SK-N-SH (cell line): Measurements from ENCODE around the gene ZNF354C.

Experiments used
- CTCF ChIP-seq: fragments of 200-600 bp; sonication (generic); IDR thresholded peaks from 2 replicates; pipeline ENCODE4 v1.6.1; 2017; ENCODE audit warnings: antibody characterized with exemption, mild to moderate bottlenecking, moderate library complexity
- MXI1 ChIP-seq: IDR thresholded peaks from 2 replicates; pipeline ENCODE4 v1.6.1; 2012; ENCODE audit warnings: mild to moderate bottlenecking, low read depth, low read length, improper control_type of control experiment
- PBX3 ChIP-seq: IDR thresholded peaks from 2 replicates; pipeline ENCODE4; 2012
- POLR2AphosphoS5 ChIP-seq: IDR thresholded peaks from 2 replicates; pipeline ENCODE4 v1.6.1; 2012; ENCODE audit warnings: low read depth, low read length
- RFX5 ChIP-seq: IDR thresholded peaks from 2 replicates; pipeline ENCODE4 v1.6.1; 2012; ENCODE audit warnings: mild to moderate bottlenecking, improper control_type of control experiment, low read length
- RXRA ChIP-seq: IDR thresholded peaks from 2 replicates; pipeline ENCODE4 v1.4.0; 2012; ENCODE audit warnings: low read depth, mild to moderate bottlenecking, borderline replicate concordance
- ZBTB33 ChIP-seq: IDR thresholded peaks from 2 replicates; pipeline ENCODE4 v1.4.0; 2012; ENCODE audit warnings: low read depth, borderline replicate concordance

GRCh38 chr5:179054036-179054785 lies 6.0 kb upstream of the ZNF354C start:
- TF ChIP-seq RFX5 (no peak), CTCF (no peak), MXI1 (no peak), POLR2AphosphoS5 (no peak), RXRA (no peak), ZBTB33 (no peak), PBX3 (no peak)
